ENCODE results near the gene GFOD1.

GFOD1 gene, protein sequence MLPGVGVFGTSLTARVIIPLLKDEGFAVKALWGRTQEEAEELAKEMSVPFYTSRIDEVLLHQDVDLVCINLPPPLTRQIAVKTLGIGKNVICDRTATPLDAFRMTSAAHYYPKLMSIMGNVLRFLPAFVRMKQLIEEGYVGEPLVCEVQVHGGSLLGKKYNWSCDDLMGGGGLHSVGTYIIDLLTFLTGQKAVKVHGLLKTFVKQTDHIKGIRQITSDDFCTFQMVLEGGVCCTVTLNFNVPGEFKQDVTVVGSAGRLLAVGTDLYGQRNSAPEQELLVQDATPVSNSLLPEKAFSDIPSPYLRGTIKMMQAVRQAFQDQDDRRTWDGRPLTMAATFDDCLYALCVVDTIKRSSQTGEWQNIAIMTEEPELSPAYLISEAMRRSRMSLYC

DNA sequence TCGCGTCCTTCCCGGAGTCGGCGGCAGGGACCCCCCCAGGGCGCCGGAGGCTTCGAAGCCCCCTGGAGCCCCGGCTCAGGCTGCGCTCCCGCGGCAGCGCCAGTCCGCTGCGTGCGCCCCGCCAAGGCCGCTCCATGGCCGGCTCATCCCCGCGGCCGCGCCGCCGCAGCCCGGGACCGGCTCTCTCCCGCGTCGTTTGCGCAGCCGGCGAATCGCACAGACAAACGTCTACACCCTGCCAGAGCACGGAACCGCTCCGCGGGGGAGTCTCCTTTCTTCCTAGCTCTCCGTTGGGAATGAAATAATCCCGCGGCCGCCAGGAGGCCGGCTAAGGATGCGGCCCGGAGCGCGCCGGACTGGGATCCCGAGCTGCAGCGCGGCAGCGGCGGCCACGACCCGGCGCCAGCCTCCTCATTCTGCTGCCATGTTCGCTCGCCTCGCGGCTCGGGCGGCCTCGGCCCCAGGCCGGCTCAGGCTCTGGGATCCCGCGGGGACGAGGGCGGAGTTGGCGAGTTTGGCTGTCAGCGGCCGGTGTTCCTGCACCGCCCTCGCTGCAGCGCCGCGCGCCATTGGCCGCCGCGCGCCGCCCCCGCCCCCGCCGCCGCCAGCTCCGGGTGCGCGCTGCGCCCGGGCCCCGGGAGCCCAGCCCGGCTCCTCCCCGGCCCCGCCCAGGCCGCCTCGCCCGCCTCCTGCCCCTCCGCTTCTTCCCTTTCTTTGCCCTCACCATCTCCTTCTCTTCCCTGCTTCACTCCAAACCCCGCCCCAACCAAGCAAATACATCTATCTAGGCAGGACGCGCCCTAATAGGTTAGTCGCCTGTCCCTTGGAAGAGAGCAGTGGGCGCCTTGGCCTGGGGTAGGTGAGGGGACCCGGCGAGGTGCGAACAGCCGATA, at the start of gene GFOD1:
Gene GFOD1 (minus strand): TSS at position 479 of the 893 bp plus-strand sequence. CDS start 710 bp downstream, outside the sequence.
- DNase-seq, result peak; percentile 22

DNA sequence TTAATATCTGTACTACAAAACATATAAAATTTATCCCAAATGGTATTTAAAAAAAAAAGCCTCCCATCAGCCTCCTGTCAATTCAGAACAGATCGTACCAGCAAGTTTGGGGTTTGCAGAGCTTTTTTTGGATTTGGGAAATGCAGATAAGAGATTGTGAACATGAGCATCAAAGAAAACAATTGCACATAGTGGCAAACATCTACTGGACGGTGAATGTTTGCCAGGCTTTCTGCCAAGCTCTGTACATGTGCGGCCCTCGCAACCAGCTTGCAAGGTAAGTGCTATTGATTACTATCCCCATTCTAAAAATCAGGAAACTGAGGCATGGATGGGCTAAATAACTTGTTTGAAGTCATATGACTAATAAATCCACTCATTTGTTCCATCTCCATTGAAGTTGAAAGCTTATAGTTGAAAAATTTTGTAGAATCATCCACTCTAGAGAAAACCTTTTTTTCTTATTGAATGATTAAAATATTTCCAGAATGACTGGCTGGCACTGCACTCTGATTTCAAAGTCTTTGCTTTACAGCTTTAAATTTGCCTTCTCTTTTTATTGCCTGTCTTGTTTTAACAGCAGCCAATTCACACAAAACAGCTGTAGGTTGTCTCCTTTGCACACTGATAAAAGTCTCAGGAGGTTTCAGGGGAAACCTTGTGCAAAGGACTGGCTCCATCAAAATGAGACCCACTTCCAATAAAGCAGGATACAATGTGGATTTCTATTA, 49.6 kb upstream of the GFOD1 start:
- DNase-seq, result no peak

DNA sequence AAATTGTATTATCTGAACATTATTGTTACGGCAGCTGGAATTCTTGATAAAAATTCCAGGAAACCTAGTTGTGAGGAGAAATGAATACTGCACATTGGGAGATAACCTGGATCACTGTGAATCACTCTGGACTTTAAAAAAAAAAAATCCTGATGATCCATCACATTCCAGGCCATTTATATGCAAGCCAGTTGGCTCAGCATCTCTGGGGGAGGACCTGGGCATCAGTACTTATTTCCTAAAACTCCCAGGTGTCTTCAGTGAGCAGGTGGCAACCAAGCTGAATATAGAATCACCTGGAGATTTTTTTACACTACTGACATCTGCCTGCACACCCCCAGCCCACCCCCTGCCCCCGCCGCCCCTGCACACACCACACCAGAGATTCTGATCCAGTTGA, 47.9 kb upstream of the GFOD1 start:
- no peak for DNase-seq

DNA sequence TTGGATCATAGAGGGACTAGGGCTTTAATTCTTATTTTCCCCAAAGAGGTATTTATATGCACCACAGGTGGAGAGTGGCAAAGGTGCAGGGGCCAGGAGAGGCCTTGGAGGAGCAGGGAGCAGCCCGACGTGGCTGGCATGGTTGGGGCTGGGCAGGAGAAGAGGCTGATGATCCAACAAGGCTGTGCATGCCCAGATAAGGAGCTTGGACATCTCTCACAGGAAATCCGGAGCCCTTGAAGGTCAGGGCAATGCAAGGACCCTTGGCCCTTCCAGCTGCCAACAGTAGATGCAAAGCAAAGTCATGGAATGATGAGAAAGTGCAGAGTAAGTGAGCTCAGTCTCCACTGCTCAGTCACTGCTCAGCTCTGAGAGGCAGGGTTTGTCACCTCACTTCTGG, 47.1 kb upstream of the GFOD1 start:
- DNase-seq, result no peak

DNA sequence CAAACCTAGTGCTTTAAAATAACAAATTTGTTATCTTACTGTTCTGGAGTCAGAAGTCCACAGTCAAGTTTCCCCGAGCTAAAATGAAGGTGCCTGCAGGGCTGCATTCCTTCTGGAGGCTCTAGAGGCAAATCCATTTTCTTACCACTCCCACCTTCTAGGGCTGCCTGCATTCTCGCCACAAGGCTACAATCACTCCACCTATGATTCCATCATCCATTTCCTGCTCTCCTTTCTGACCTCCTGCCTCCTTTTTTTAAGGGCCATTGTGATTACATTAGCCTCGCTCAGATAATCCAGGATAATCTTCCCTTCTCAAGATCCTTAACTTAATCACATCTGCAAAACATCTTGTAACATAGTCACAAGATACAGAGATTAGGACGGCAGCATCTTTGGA, 44.6 kb upstream of the GFOD1 start:
- no peak for DNase-seq

DNA sequence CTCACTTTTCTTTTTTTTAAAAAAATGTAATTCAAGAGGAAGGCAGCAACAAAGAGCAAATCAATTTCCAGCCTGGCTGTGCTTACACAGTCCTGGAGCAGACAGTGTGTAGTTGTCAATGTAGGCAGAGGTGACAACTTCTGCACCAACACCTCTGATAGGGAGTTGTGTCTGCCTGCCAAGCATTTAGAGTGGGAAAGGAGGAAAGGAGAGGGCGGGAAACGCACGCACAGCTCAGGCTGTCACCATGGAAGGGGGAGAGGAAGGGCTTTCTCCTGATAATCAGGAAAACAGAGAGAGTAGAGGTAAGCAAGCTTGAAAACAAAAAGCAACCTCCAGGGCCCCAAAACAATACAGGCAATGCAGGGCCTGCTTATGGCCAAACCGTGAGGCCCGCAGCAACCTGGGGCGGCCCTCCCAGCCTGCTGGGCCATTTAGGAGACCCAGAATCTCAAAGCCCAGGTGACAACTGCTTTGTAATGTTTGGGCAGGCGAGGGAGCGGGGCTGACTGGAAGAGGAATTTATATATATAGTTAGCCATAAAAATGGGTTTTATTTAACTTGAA, 41.5 kb upstream of the GFOD1 start:
- DNase-seq, result no peak

DNA sequence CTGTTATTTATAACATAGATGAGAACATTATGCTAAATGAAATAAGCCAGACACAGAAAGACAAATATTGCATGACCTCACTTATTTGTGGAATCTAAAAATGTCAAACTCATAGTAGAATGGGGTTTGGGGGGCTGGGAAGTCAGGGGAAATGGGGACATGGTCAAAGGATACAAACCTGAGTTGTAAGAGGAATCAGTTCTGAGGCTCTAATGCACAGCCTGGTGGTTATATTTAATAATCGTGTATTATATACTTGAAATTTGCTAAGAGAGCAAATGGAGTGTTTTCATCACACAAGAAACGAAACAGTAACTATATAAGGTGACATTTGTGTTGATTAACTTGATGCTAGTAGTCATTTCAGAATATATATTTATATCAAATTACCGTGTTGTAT, 40.8 kb upstream of the GFOD1 start:
- no peak for DNase-seq

DNA sequence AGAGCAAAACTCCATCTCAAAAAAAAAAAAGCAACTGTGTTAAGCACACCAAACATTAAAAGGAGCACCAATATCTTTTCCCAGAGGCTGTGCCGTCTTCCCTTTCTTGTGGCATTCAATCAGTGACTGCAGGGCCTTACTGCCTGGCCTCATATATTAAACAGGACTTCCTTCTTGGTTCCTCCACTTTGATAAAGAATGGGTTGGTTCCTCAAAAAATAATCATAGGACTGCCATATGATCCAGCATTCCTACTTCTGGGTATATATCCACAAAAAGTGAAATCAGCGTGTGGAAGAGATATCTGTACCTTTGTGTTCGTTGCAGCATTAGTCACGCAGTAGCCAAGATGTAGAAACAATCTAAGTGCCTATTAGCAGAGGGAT, 40.3 kb upstream of the GFOD1 start:
- DNase-seq, result no peak

DNA sequence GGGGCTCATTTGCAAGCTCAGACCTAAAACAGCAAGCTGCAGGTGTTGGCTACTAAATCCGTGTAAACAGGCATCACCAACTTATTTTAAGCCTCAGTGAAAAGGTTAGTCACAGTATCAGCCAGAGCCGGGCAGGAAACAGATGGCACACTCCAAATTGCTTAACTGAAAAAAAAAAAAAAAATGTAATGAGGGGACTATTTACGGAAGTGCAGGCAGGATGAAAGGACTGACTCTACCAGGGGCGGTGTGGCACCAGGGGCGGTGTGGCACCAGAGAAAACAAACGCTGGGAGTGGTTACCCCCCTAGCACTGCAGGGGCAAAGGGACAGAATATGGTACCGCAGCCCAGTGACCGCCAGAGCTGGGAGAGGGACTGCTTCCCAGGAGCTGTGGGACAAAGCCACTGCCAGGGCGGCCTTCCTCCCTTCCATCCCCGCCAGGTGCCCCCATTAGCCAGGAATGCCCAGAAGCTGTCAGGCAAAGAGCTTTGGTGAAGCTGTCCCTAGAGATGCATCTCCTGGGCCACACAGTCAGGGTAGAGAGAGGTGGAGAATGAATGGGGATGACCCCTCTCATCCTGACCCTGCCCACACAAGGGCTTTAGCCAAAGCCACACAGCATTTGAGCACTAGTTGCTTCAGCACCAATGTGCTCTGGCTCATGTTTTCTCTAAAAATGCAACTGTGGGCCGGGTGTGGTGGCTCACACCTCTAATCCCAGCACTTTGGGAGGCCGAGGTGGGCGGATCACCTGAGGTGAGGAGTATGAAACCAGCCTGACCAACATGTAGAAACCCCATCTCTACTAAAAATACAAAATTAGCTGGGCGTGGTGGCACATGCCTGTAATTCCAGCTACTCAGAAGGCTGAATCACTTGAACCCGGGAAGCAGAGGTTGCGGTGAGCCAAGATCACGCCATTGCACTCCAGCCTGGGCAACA, 39.6 kb upstream of the GFOD1 start:
- peak; percentile 18 for DNase-seq

DNA sequence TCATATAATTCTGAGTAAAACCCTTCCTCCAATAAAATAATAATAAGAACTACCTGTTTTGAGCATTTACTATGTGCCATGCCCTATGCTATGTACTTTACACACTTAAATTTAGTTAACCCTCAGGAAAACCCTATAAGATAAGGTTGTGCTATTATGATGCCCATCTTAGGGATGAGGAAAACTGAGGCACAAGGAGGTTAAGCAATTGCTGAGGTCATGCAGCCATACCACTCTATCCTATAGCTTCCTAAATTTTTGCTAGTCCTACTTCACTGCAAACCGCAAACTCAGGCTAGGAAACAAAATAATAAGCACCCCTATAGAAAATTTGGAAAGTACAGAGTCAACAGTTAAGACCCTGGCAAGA, 38.9 kb upstream of the GFOD1 start:
- DNase-seq, result no peak

DNA sequence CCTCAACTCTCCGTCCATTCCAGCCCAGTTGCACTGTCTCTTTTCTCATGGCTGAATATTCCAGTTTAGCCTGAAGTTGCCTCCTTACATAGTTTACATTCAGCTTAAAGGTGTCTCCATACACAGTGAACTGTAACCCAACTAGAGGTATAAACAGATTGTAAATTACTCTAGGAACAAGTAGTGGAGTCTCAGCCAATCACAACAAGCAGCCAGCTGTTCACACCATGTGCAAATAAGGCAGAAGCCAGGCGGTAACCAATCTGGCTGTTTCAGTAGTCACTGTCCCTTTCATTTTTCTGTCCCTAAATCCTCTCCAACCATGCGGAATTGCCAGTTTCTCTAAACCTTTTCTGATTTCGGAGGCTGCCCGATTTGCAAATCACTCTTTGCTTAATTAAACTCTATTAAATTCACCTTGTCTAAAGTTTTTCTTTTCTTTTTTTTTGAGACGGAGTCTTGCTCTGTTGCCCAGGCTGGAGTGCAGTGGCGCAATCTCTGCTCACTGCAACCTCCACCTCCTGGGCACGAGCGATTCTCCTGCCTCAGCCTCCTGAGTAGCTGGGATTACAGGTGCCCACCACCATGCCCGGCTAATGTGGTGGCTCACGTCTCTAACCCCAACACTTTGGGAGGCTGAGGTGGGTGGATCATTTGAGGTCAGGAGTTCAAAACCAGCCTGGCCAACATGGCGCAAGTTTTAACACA, 37.6 kb upstream of the GFOD1 start:
- no peak for DNase-seq

DNA sequence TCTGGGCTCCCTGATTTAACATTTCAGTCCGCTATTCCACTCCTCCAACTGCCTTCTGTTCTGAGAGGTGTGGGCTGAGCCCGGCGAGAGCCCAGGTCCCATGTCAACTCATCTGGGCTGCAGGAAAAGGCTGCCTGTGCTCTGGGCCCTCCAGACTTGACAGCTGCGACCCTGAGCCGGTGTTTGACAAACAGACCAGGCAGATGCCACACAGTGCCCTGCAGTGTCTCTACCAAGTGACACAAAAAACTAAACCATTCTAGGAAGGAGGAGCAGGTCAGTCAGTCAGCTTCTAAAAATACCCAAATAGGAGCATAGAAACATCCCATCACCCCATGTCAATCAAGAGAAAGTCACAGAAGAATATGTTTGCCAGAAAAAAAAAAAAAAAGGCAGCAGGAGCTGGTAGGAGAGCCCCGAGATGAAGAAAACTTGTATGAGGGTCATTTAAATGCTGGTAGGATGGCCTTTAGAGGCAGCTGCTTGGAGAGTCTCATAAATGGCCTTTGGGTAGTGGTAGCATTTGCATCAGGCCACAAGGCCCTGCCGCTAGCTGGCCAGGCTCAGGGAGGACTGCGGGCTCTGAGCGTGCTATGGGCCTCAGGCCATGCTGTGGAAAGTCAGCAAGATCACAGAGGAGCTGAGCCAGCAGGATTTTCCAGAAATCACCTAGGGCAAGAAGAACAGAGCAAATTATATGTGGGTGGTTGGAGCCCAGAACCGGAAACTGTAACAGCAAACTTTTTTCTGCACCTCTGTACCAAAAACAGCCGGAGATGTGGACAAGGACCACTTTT, 36.6 kb upstream of the GFOD1 start:
- DNase-seq, result no peak

DNA sequence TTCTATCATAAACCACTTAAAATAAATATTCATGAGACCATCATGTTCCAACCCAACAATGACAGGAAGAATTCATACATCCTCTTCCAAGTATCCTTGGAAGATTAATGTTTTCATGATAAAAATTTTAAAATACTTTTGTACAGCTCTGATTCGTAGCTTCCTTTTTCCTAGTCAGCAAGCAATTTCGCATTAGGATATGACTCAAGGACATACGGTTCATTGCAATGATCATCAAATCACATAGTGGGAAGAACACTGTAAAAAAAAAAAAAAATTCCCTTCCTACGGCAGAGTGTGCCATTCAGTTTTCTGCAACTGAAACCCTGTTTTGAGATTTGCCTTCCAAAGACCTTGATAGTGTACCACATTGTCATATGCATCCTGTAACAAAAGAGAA, 35.3 kb upstream of the GFOD1 start:
- DNase-seq, result no peak

DNA sequence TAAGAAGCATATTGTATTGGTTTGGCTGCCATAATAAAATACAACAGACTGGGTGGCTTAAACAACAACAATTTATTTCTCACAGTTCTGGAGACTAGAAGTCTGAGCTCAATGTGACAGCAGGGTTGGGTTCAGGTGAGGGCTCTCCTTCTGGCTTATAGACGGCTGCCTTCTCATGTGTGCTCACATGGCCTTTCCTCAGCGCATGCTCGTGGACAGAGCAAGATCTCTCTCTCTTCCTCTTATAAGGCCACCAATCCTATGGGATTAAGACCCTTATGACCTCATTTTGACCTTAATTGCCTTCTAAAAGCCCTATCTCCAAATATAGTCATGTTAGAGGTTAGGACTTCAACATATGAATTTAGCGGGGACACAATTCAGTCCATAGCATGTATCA, 32.4 kb upstream of the GFOD1 start:
- no peak for DNase-seq

DNA sequence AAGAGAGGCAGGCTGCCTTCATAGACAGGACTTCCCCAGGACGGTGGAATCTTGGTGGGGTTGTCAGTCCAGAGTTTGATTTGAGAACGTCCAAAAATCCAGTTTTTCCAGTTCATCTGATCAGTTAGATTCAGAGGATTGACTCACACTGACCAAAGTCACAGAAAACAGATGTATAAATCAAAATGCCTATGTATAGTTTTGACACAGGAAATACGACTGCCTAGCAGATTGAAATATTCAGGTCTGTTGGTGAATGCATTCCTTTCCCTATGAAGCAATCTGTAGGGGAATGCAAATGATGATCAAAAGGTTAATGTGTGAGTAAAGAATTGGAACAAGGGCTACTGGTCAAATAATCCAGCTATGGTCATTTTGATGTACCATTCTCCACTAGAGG, 29.7 kb upstream of the GFOD1 start:
- no peak for DNase-seq

DNA sequence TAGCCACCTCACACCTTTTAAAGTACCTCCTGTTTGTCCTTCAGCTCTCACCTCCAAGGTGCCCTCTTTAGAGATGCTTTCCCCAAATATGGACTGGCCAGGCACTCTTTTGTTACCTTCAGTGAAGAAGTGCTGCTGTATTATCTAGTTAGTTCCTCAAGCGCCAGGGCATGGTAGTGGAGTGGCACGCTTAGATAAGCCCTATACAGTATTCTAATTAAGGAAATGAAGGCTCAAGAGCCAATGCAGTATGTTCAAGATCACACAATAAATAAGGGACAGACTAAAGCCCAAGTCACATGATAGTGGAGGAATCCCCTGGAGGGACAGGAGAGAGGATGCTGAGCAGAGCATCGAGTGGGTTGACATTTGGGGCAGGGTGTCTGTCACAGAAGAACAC, 28.5 kb upstream of the GFOD1 start:
- no peak for DNase-seq

DNA sequence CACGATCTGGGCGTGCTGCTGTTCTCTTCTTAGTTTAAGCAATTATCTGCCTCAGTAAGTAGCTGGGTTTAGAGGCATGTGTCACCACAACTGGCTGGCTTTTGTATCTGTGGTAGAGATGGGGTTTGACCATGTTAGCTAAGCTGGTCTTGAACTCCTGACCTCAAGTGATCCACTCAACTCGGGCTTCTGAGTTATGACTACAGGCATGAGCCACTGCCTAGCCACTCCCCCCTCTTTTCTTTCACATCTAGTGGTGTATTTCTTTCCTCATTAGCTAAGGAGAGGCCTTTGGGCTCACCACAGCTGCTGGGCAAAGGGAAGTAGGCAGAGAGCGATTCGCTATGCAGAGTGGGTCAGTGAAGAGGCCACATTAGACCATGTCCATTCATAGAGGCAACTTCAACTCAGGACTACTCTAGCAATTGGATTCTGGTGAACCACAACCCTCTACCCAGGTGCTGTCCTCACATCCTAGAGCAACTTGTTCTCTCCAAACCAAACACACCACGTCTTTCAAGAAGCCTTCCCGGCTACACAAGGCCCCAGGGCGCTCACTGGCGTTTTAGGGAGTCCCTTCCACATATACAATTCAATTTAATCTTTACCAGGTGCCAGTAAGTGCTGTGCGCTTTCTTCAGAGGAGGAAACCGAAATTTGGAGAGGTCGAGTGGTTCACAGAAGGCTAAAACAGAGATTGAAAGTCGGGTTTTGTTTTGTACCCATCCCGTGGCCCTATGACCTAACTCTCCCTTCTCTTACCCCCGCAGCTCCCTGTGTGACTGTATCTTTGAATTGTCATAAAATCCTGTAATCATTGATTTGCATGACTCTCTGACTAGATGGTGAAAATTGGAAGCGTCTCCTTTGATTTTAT, 26.5 kb upstream of the GFOD1 start:
- DNase-seq, result no peak

DNA sequence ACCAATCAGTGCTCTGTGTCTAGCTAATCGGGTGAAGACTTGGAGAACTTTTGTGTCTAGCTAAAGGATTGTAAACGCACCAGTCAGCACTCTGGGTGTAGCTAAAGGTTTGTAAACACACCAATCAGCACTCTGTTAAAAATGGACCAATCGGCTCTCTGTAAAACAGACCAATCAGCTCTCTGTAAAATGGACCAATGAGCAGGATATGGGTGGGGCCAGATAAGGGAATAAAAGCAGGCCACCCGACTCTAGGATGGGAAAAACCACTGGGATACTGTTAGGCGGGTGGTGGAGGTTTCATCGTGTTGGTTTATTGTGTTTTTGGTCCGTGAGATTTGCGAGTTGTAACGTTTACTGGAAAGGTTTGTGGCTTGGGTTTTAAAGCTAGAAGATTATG, 25.5 kb upstream of the GFOD1 start:
- DNase-seq, result no peak

DNA sequence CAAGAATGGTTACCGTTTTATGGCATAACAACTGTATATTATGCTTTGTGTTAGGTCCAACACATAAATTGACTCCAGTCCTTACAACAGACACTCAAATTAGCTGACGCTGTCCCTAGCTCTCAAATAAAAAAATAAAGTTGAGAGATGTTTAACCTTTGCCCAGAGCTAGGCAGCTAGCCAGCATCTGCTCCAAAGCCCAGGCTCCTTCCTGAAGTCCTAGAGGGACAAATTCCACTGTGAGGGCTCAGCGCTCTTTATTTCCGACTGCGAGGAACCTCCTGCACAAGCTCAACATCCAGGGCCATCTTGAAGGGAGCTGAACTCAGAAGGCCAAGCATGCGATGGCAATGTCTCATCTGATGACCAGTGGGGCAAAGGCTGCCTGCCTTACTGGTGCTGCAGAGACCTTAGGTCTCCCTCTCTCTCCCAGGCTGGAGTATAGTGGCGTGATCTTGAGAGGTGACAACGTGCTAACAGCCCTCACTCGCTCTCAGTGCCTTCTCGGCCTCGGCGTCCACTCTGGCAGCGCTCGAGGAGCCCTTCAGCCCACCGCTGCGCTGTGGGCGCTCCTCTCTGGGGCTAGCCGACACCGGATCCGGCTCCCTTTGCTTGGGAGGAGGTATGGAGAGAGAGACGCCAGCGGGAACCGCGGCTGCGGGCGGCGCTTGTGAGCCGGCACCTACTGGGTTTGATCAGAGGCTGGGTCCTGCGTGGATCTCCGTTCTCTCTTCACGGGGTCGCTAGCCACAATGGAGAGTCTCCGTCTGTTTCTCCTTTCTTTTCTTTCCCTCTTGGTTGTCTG, 24.7 kb upstream of the GFOD1 start:
- DNase-seq, result no peak
